Gastroesophageal sphincter (tissue), 3 donors: Measurements from ENCODE around the gene NEK7.

Experiments
- EP300 ChIP-seq: sonication (generic); formaldehyde crosslinking; IDR thresholded peaks from one replicate; pipeline ENCODE4 v1.6.1; 2017; ENCODE audit warnings: antibody characterized with exemption, mild to moderate bottlenecking
- POLR2A ChIP-seq, 2 donors: fragments of 450-650 bp; IDR thresholded peaks; one replicate each; pipeline ENCODE4 v1.6.1; 2017; ENCODE audit warnings: antibody characterized with exemption in 2 of 2, mild to moderate bottlenecking in 2 of 2, moderate library complexity in 1 of 2
- POLR2AphosphoS5 ChIP-seq: sonication (generic); formaldehyde crosslinking; IDR thresholded peaks from one replicate; pipeline ENCODE4 v1.6.1; 2017; ENCODE audit warnings: antibody characterized with exemption
- TF ChIP-seq, protein P1 (sequence below), 4 experiments: fragments of 200-600 bp in 2 of 4; fragments of 450-650 bp in 2 of 4; sonication (generic) in 1 of 4; IDR thresholded peaks; one replicate each; pipeline ENCODE4 v1.5.1; 2017 to 2019; ENCODE audit warnings: antibody characterized with exemption in 4 of 4, mild to moderate bottlenecking in 2 of 4, moderate library complexity in 2 of 4

DNA sequence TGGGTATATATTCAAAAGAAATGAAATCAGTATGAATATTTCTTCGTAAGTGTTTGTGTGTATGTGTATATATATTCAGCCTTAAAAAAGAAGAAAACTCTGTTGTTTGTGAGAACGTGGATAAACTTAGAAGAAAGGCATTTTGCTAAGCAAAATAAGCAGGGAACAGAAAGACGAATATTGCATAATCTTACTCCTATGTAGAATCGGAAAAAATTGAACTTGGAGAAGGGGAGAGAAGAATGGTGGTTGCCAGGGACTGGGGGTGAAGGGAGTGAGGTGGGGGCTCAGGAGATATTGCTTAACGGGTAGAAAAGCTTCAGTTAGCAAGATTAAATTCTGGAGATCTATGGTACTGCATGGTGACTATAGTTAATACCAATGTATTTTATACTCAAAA is 40.3 kb upstream of the NEK7 start:
- TF ChIP-seq POLR2A (IDR thresholded peaks at IDR 0.05) (no peak), EP300 (no peak), POLR2AphosphoS5 (no peak)
- TF ChIP-seq, protein P1, sequence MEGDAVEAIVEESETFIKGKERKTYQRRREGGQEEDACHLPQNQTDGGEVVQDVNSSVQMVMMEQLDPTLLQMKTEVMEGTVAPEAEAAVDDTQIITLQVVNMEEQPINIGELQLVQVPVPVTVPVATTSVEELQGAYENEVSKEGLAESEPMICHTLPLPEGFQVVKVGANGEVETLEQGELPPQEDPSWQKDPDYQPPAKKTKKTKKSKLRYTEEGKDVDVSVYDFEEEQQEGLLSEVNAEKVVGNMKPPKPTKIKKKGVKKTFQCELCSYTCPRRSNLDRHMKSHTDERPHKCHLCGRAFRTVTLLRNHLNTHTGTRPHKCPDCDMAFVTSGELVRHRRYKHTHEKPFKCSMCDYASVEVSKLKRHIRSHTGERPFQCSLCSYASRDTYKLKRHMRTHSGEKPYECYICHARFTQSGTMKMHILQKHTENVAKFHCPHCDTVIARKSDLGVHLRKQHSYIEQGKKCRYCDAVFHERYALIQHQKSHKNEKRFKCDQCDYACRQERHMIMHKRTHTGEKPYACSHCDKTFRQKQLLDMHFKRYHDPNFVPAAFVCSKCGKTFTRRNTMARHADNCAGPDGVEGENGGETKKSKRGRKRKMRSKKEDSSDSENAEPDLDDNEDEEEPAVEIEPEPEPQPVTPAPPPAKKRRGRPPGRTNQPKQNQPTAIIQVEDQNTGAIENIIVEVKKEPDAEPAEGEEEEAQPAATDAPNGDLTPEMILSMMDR (IDR thresholded peaks at IDR 0.05) = no peak
